Epithelial cell of proximal tubule (primary cell): Measurements from ENCODE around the gene UQCC2. TPM values are rescaled to one million over a fixed set of nuclear protein-coding genes. Genes with fewer than 3 reads are reported as not detected.

ENCODE experiments used
- DNase-seq: peaks from one replicate; pipeline ENCODE4 v3.0.0-alpha.2; 2011; ENCODE audit warnings: low read depth
- H3K4me3 ChIP-seq: 2 replicates; pipeline ENCODE4 v1.5.1; 2011; ENCODE audit warnings: low read depth, mild to moderate bottlenecking, low read length
- CTCF ChIP-seq: conservative IDR thresholded peaks from 2 replicates; pipeline ENCODE4 v1.5.1; 2012; ENCODE audit warnings: low read depth, mild to moderate bottlenecking, low read length
- total RNA-seq: library from RNA; depleted of rRNA; stranded (reverse); fragments of >200 nt; gene quantifications from 2 replicates; pipeline ENCODE4 v1.2.3, GENCODE V29; 2015

The UQCC2 gene
- total RNA-seq, 1 donor from 2014 or later: 20.3 TPM

- no peak for TF ChIP-seq CTCF
- DNase-seq: no peak
- H3K4me3 ChIP-seq: no peak overlapping the region
Measured at GRCh38 chr6:33688006-33688405, 23.5 kb downstream of the UQCC2 start.

GRCh38 chr6:33686981-33687975 is 24.2 kb downstream of the UQCC2 start:
- no peak for DNase-seq
- TF ChIP-seq CTCF: no peak
- no peak overlapping the region for H3K4me3 ChIP-seq

GRCh38 chr6:33686225-33686924 is 25.1 kb downstream of the UQCC2 start:
- no peak for TF ChIP-seq CTCF
- DNase-seq: no peak
- no peak overlapping the region for H3K4me3 ChIP-seq

- no peak overlapping the region for H3K4me3 ChIP-seq
- no peak for DNase-seq
- no peak for TF ChIP-seq CTCF
Measured at GRCh38 chr6:33685411-33686224, 25.9 kb downstream of the UQCC2 start.

GRCh38 chr6:33684983-33685382 is 26.5 kb downstream of the UQCC2 start:
- no peak overlapping the region for H3K4me3 ChIP-seq
- DNase-seq: no peak
- no peak for TF ChIP-seq CTCF

- TF ChIP-seq CTCF: no peak
- H3K4me3 ChIP-seq: no peak overlapping the region
- DNase-seq: no peak
Measured at GRCh38 chr6:33684428-33684896, 27.0 kb downstream of the UQCC2 start.
